ENCODE measurements around the gene CBX5. TPM values are rescaled to one million over a fixed set of nuclear protein-coding genes. Genes with fewer than 3 reads are reported as not detected.

Gene CBX5
- total RNA-seq, result 26.7 and 60.2 TPM in 2 replicates

GRCh38 chr12:54279632-54280467 lies at the start of gene CBX5:
TSS of gene CBX5 (minus strand) at chr12:54280122. CDS start at chr12:54257650, 22,472 bp downstream.

GRCh38 chr12:54324617-54325441 lies 44.9 kb upstream of the CBX5 start, which contains the start of gene COPZ1:
TSS of gene COPZ1 (plus strand) at chr12:54325131. CDS start at chr12:54325164, 33 bp downstream.

GRCh38 chr12:54300732-54301427 lies 21.0 kb upstream of the CBX5 start, which contains the start of gene NFE2:
TSS of gene NFE2 (minus strand) at chr12:54301015. CDS start at chr12:54295248, 5,767 bp downstream.

GRCh38 chr12:54280468-54281260 lies 742 bp upstream of the CBX5 start, which contains the start of gene HNRNPA1:
TSS of gene HNRNPA1 (plus strand) at chr12:54280726. CDS start at chr12:54280808, 82 bp downstream.

Other genes starting within 250 kb of the CBX5 start
- 0.59 and 0.65 TPM in 2 replicates for gene HOXC5, start 247.1 kb downstream of the CBX5 start, total RNA-seq
- 1.1 and 1.5 TPM in 2 replicates for gene HOXC4, start 226.3 kb downstream of the CBX5 start, total RNA-seq
- 21.7 and 31.8 TPM in 2 replicates for gene SMUG1, start 91.1 kb downstream of the CBX5 start, total RNA-seq
- gene HNRNPA1, start 604 bp upstream of the CBX5 start, total RNA-seq, result 214 and 225 TPM in 2 replicates
- not detected in 2 replicates for gene NFE2, start 20.9 kb upstream of the CBX5 start, total RNA-seq
- 165 and 197 TPM in 2 replicates for gene COPZ1, start 45.0 kb upstream of the CBX5 start, total RNA-seq
- 0.05 TPM in 1 of 2 replicates, not detected in the other for gene GPR84, start 84.4 kb upstream of the CBX5 start, total RNA-seq
- gene ZNF385A, start 104.6 kb upstream of the CBX5 start, total RNA-seq, result 1.5 and 2.6 TPM in 2 replicates
- 496 and 868 TPM in 2 replicates for gene ITGA5, start 139.1 kb upstream of the CBX5 start, total RNA-seq
- not detected in 2 replicates for gene GTSF1, start 193.5 kb upstream of the CBX5 start, total RNA-seq
- gene NCKAP1L, start 217.6 kb upstream of the CBX5 start, total RNA-seq, result not detected in 2 replicates